BE2C (cell line): ENCODE results near the gene SMNDC1.

ENCODE experiments used
- DNase-seq: peaks from one replicate; pipeline ENCODE4 v3.0.0-alpha.2; 2020
- H3K27me3 ChIP-seq: fragments of 250-450 bp; sonication (Bioruptor Pico); 2 replicates; pipeline ENCODE4 v1.5.1; 2020; ENCODE audit warnings: mild to moderate bottlenecking
- H3K36me3 ChIP-seq: fragments of 250-450 bp; sonication (Bioruptor Pico); 2 replicates; pipeline ENCODE4 v1.5.1; 2020; ENCODE audit warnings: mild to moderate bottlenecking
- H3K4me1 ChIP-seq: fragments of 250-450 bp; sonication (Bioruptor Pico); 2 replicates; pipeline ENCODE4 v1.5.1; 2020
- H3K4me3 ChIP-seq: 2 replicates; pipeline ENCODE4 v1.5.1; 2011; ENCODE audit warnings: low read depth, low read length
- H3K9me3 ChIP-seq: fragments of 250-450 bp; sonication (Bioruptor Pico); 2 replicates; pipeline ENCODE4 v1.5.1; 2020
- TF ChIP-seq, protein P1 (sequence below): IDR thresholded peaks from 2 replicates; pipeline ENCODE4 v1.5.1; 2012; ENCODE audit warnings: mild to moderate bottlenecking, low read depth, low read length

SMNDC1 gene

GRCh38 chr10:110349386-110349785, 44.7 kb upstream of the SMNDC1 start:
- Histone ChIP-seq H3K4me3 (no peak overlapping the region), H3K9me3 (no peaks in the 10 kb centered on the region), H3K27me3 (no peaks in the 10 kb centered on the region), H3K36me3 (no peaks in the 10 kb centered on the region), H3K4me1 (peaks cover 2% of the 10 kb centered on the region)
- TF ChIP-seq, protein P1, sequence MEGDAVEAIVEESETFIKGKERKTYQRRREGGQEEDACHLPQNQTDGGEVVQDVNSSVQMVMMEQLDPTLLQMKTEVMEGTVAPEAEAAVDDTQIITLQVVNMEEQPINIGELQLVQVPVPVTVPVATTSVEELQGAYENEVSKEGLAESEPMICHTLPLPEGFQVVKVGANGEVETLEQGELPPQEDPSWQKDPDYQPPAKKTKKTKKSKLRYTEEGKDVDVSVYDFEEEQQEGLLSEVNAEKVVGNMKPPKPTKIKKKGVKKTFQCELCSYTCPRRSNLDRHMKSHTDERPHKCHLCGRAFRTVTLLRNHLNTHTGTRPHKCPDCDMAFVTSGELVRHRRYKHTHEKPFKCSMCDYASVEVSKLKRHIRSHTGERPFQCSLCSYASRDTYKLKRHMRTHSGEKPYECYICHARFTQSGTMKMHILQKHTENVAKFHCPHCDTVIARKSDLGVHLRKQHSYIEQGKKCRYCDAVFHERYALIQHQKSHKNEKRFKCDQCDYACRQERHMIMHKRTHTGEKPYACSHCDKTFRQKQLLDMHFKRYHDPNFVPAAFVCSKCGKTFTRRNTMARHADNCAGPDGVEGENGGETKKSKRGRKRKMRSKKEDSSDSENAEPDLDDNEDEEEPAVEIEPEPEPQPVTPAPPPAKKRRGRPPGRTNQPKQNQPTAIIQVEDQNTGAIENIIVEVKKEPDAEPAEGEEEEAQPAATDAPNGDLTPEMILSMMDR: no peak
- no peak for DNase-seq

GRCh38 chr10:110348336-110348735, 43.6 kb upstream of the SMNDC1 start:
- TF ChIP-seq, protein P1: no peak
- H3K9me3 ChIP-seq: no peaks in the 10 kb centered on the region
- no peak overlapping the region for H3K4me3 ChIP-seq
- H3K36me3 ChIP-seq: no peaks in the 10 kb centered on the region
- no peak for DNase-seq
- no peaks in the 10 kb centered on the region for H3K4me1 ChIP-seq
- H3K27me3 ChIP-seq: no peaks in the 10 kb centered on the region

DNA sequence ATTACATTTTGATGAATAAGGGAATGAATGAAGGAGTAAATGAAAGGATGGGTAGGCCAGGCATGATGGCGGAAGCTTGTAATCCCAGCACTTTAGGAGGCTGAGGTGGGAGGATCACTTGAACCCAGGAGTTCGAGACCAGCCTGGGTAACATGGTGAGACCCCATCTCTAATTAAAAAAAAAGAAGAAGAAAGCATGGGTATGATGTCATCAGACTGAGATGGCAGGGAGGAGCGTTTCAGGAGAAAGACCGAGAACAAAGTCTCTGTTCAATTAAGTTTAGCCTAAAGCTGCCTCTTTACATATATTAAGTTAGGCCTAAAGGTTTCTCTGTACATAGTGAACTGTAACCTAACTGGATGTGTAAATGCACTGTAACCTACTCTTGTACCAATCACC, 42.2 kb upstream of the SMNDC1 start:
- H3K4me3 ChIP-seq: no peak overlapping the region
- no peaks in the 10 kb centered on the region for H3K4me1 ChIP-seq
- no peaks in the 10 kb centered on the region for H3K9me3 ChIP-seq
- TF ChIP-seq, protein P1: no peak
- no peaks in the 10 kb centered on the region for H3K36me3 ChIP-seq
- DNase-seq: no peak
- H3K27me3 ChIP-seq: no peaks in the 10 kb centered on the region

- Histone ChIP-seq H3K9me3 (no peaks in the 10 kb centered on the region), H3K36me3 (no peaks in the 10 kb centered on the region), H3K4me3 (no peak overlapping the region), H3K4me1 (no peaks in the 10 kb centered on the region), H3K27me3 (no peaks in the 10 kb centered on the region)
- DNase-seq: no peak
- TF ChIP-seq, protein P1: no peak
These were observed 40.6 kb upstream of the SMNDC1 start for GRCh38 chr10:110345286-110345685.

- Histone ChIP-seq H3K27me3 (no peaks in the 10 kb centered on the region), H3K36me3 (no peaks in the 10 kb centered on the region), H3K9me3 (no peaks in the 10 kb centered on the region), H3K4me3 (no peak overlapping the region), H3K4me1 (no peaks in the 10 kb centered on the region)
- no peak for DNase-seq
- TF ChIP-seq, protein P1: no peak
These were observed 39.9 kb upstream of the SMNDC1 start for GRCh38 chr10:110344622-110345021.

DNA sequence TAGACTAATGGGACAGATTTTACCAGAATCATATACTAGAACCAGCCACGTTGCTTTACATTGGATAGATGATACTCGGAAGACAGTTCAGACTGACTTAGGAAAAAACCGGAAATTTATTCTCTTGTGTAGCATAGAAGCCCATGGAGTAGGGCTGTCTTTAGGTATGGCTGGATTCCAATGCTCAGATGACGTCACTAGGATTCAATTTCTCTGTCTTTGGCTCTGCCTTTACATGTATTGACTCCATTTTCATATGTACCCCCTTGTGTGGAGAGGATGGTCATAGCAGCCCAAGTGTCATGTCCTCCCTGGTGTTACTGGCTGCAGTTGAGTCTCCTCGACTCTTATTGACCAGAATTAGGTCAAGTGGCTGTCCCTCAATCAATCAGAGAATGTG, 39.2 kb upstream of the SMNDC1 start:
- H3K4me3 ChIP-seq: no peak overlapping the region
- TF ChIP-seq, protein P1: no peak
- H3K36me3 ChIP-seq: no peaks in the 10 kb centered on the region
- H3K9me3 ChIP-seq: no peaks in the 10 kb centered on the region
- H3K27me3 ChIP-seq: no peaks in the 10 kb centered on the region
- no peaks in the 10 kb centered on the region for H3K4me1 ChIP-seq
- no peak for DNase-seq
